Choroid plexus epithelial cell (primary cell): ENCODE measurements around the gene PPP1R3E.
"Not testable (repeated sequence)": the region's sequence is repeated elsewhere in the genome, so short reads cannot be mapped to it uniquely, and the experiment has no call there.

ENCODE experiments used
- DNase-seq: peaks from one replicate; pipeline ENCODE4 v3.0.0-alpha.2; 2010; ENCODE audit warnings: low read depth
- H3K4me3 ChIP-seq: 2 replicates; pipeline ENCODE4 v1.5.1; 2011; ENCODE audit warnings: low read depth, mild to moderate bottlenecking, control low read depth, low read length, moderate library complexity
- TF ChIP-seq, protein P1 (sequence below): conservative IDR thresholded peaks from 2 replicates; pipeline ENCODE4 v1.5.1; 2011; ENCODE audit warnings: low read depth, mild to moderate bottlenecking, control low read depth, inconsistent platforms, low read length, moderate library complexity

The PPP1R3E gene

DNA sequence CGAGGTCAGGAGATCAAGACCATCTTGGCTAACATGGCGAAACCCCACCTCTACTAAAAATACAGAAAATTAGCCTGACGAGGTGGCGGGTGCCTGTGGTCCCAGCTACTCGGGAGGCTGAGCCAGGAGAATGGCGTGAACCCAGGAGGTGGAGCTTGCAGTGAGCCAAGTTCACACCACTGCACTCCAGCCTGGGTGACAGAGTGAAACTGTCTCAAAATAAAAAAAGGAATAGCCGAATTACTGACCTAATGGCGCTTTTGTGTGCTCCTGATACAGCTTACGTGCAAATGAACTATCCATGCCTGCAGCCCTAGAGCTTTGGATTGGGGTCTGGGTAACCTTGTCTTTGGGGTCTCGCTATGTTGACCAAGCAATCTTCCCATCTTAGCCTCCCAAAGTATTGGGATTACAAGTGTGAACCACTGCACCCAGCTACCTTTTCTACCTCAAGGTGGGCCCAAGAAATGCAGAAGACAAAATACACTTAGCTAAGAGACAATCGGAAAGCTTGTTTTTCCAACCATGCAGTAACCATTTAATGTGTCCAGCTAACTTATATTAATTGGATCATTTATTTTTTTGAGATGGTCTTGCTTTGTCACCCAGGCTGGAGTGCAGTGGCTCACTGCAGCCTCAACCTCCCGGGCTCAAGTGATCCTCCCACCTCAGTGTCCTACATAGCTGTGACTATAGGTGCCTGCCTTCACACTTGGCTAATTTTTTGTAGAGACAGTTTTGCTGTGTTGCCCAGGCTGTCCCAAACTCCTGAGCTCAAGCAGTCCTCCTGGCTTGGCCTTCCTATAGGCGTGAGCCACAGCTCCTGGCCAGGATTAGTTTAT is 24.1 kb upstream of the PPP1R3E start:
- no peak overlapping the region for H3K4me3 ChIP-seq
- TF ChIP-seq, protein P1, sequence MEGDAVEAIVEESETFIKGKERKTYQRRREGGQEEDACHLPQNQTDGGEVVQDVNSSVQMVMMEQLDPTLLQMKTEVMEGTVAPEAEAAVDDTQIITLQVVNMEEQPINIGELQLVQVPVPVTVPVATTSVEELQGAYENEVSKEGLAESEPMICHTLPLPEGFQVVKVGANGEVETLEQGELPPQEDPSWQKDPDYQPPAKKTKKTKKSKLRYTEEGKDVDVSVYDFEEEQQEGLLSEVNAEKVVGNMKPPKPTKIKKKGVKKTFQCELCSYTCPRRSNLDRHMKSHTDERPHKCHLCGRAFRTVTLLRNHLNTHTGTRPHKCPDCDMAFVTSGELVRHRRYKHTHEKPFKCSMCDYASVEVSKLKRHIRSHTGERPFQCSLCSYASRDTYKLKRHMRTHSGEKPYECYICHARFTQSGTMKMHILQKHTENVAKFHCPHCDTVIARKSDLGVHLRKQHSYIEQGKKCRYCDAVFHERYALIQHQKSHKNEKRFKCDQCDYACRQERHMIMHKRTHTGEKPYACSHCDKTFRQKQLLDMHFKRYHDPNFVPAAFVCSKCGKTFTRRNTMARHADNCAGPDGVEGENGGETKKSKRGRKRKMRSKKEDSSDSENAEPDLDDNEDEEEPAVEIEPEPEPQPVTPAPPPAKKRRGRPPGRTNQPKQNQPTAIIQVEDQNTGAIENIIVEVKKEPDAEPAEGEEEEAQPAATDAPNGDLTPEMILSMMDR = no peak
- no peak for DNase-seq

DNA sequence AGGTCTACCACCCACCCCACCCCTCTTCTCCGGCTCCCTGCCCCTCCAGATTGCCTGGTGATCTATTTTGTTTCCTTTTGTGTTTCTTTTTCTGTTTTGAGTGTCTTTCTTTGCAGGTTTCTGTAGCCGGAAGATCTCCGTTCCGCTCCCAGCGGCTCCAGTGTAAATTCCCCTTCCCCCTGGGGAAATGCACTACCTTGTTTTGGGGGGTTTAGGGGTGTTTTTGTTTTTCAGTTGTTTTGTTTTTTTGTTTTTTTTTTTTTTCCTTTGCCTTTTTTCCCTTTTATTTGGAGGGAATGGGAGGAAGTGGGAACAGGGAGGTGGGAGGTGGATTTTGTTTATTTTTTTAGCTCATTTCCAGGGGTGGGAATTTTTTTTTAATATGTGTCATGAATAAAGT is 23.1 kb upstream of the PPP1R3E start:
- DNase-seq, H3K4me3 ChIP-seq: not testable (repeated sequence)

DNA sequence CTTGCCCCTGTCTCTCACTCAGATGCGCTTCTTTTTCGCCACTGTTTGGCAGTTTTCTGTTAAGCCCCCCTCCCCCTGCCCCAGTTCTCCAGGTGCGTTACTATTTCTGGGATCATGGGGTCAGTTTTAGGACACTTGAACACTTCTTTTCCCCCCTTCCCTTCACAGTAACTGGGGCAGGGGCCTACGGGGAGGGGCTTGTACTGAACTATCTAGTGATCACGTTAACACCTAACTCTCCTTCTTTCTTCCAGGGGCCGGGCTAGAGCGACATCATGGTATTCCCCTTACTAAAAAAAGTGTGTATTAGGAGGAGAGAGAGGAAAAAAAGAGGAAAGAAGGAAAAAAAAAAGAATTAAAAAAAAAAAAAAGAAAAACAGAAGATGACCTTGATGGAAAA is 22.3 kb upstream of the PPP1R3E start:
- H3K4me3 ChIP-seq = no peak overlapping the region
- DNase-seq = no peak
- TF ChIP-seq, protein P1 = no peak

DNA sequence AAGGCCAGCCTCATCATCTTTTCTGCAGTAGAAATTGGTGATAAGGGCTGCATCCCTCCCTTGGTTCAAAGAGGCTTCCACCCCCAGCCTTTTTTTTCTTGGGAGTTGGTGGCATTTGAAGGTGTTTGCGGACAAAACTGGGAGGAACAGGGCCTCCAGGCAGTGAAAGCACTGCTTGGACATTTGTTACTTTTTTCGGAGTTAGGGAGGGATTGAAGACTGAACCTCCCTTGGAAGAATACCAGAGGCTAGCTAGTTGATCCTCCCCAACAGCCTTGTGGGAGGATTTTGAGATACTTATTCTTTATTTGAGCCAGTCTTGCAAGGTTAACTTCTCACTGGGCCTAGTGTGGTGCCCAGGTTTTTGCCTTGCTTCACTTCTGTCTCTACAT is 21.8 kb upstream of the PPP1R3E start:
- TF ChIP-seq, protein P1 = no peak
- DNase-seq = no peak

DNA sequence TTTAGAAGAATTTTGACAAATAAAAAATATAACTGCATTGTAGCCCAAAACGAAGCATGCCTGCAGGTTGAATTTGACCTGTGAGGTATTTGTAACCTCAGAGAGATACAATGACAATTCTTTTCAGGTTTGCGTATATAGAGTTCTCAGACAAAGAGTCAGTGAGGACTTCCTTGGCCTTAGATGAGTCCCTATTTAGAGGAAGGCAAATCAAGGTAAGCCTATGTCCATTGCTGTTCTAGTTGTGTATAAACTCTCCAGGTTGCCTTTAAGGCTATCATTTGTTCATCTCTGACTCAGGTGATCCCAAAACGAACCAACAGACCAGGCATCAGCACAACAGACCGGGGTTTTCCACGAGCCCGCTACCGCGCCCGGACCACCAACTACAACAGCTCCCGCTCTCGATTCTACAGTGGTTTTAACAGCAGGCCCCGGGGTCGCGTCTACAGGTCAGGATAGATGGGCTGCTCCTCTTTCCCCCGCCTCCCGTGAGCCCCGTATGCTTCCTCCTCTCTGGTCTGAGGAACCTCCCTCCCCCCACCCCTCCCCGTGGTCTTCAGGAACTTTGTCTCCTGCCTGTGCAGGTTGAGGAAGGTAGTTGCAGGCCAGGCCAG is 21.3 kb upstream of the PPP1R3E start:
- DNase-seq = no peak
- H3K4me3 ChIP-seq = no peak overlapping the region
- TF ChIP-seq, protein P1 = no peak

More for the DNA sequence above, 21.8 kb upstream of the PPP1R3E start:
- H3K4me3 ChIP-seq = no peak overlapping the region

DNA sequence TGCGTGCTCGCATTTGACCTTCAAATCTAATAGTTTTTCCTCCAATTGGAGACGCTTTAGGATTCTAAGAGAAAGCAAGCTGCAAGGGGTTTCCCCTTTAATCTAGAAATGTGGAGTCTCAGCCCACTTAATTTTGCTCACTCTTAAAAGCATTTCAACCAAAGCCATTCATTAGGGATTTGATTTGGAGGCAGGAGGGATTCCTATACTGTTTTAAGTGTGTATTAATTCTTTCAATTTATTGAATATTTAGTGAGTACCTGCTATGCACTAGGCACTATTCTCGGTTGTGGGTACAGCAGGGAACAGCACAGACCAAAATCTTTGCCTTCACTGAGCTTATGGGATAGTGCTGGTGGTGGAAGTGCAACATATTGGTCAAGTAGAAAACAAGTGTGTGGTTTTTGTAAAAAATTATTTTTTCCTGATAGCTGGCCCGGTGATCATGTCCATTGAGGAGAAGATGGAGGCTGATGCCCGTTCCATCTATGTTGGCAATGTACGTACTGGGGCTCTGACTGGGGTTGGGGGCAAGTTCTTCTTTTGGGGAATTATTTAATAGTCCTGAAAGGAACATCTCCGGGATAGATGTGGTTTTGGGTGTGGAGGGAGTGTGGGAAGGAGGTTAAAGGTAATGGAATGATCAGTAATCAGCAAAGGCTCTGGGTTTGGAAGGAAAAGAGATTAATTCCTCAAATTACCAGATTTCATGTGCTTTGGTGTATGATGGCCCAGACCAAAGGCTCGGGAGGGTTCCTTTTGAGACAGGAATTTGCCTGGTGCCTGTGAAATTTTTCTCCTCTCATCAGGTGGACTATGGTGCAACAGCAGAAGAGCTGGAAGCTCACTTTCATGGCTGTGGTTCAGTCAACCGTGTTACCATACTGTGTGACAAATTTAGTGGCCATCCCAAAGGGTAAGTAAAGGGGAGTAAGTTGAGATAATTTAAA is 20.2 kb upstream of the PPP1R3E start:
- TF ChIP-seq, protein P1 = no peak
- peak overlapping the region; percentile 71 for H3K4me3 ChIP-seq
- no peak for DNase-seq
